ENCODE measurements around the gene LRRN1. TPM values are rescaled to one million over a fixed set of nuclear protein-coding genes. Genes with fewer than 3 reads are reported as not detected.

The LRRN1 gene
- total RNA-seq, 1 experiment from 2014 or later = 0.57 TPM

GRCh38 chr3:3847994-3848922 lies 49.0 kb downstream of the LRRN1 start:
- no peak overlapping the region for H3K4me3 ChIP-seq
- H3K9me3 ChIP-seq (ENCODE audit: insufficient read depth, low read depth) = no peaks in the 10 kb centered on the region
- H3K4me2 ChIP-seq = no peak overlapping the region
- H3K27ac ChIP-seq = no peak overlapping the region
- H3K79me2 ChIP-seq (ENCODE audit: low read depth) = no peaks in the 10 kb centered on the region
- intact Hi-C loops (cut with micrococcal nuclease; ENCODE audit: unreplicated experiment) = no loop called here
- POLR2A ChIA-PET (ENCODE audit: unreplicated experiment) = no interaction called here
- no peak for DNase-seq
- no peaks in the 10 kb centered on the region for H3K36me3 ChIP-seq (ENCODE audit: low read depth)
- H3K27me3 ChIP-seq (ENCODE audit: insufficient read depth, low read depth) = peaks cover 4% of the 10 kb centered on the region
- CTCF ChIA-PET = no interaction called here
- H4K20me1 ChIP-seq (ENCODE audit: insufficient read depth) = no peaks in the 10 kb centered on the region
- H2AFZ ChIP-seq = no peak overlapping the region
- no peaks in the 10 kb centered on the region for H3K4me1 ChIP-seq (replicated peaks; ENCODE audit: insufficient read depth)
- BruUV-seq (replicated peaks) = no TSS peak
- H3F3A ChIP-seq (ENCODE audit: insufficient read depth, low read depth) = no peaks in the 10 kb centered on the region
- TF ChIP-seq EZH2 (IDR thresholded peaks at IDR 0.05; ENCODE audit: low read depth) (no peak), CTCF (conservative IDR thresholded peaks at IDR 0.05) (no peak)
- H3K9me2 ChIP-seq (ENCODE audit: insufficient read depth) = no peaks in the 10 kb centered on the region

- CTCF ChIA-PET = no interaction called here
- H3K36me3 ChIP-seq (ENCODE audit: low read depth) = no peaks in the 10 kb centered on the region
- TF ChIP-seq CTCF (conservative IDR thresholded peaks at IDR 0.05) (no peak), EZH2 (IDR thresholded peaks at IDR 0.05; ENCODE audit: low read depth) (no peak)
- H3K9me2 ChIP-seq (ENCODE audit: insufficient read depth) = no peaks in the 10 kb centered on the region
- no peaks in the 10 kb centered on the region for H4K20me1 ChIP-seq (ENCODE audit: insufficient read depth)
- H3F3A ChIP-seq (ENCODE audit: insufficient read depth, low read depth) = no peaks in the 10 kb centered on the region
- no peaks in the 10 kb centered on the region for H3K9me3 ChIP-seq (ENCODE audit: insufficient read depth, low read depth)
- intact Hi-C loops (cut with micrococcal nuclease; ENCODE audit: unreplicated experiment) = no loop called here
- no peak overlapping the region for H2AFZ ChIP-seq
- H3K4me1 ChIP-seq (replicated peaks; ENCODE audit: insufficient read depth) = no peaks in the 10 kb centered on the region
- no peaks in the 10 kb centered on the region for H3K79me2 ChIP-seq (ENCODE audit: low read depth)
- H3K27ac ChIP-seq = no peak overlapping the region
- H3K4me3 ChIP-seq = no peak overlapping the region
- BruUV-seq (replicated peaks) = no TSS peak
- DNase-seq = no peak
- no peak overlapping the region for H3K4me2 ChIP-seq
- POLR2A ChIA-PET (ENCODE audit: unreplicated experiment) = no interaction called here
- peaks cover 4% of the 10 kb centered on the region for H3K27me3 ChIP-seq (ENCODE audit: insufficient read depth, low read depth)
Measured at GRCh38 chr3:3848923-3849275, 49.7 kb downstream of the LRRN1 start.

- no peak overlapping the region for H3K4me3 ChIP-seq
- DNase-seq = no peak
- no peaks in the 10 kb centered on the region for H3K9me2 ChIP-seq (ENCODE audit: insufficient read depth)
- ChIA-PET POLR2A (ENCODE audit: unreplicated experiment) (no interaction called here), CTCF (no interaction called here)
- H3K9me3 ChIP-seq (ENCODE audit: insufficient read depth, low read depth) = no peaks in the 10 kb centered on the region
- TF ChIP-seq EZH2 (IDR thresholded peaks at IDR 0.05; ENCODE audit: low read depth) (no peak), CTCF (conservative IDR thresholded peaks at IDR 0.05) (no peak)
- H3K79me2 ChIP-seq (ENCODE audit: low read depth) = no peaks in the 10 kb centered on the region
- H4K20me1 ChIP-seq (ENCODE audit: insufficient read depth) = no peaks in the 10 kb centered on the region
- H3K27me3 ChIP-seq (ENCODE audit: insufficient read depth, low read depth) = peaks cover 4% of the 10 kb centered on the region
- intact Hi-C loops (cut with micrococcal nuclease; ENCODE audit: unreplicated experiment) = no loop called here
- H3K36me3 ChIP-seq (ENCODE audit: low read depth) = no peaks in the 10 kb centered on the region
- H3F3A ChIP-seq (ENCODE audit: insufficient read depth, low read depth) = no peaks in the 10 kb centered on the region
- no peak overlapping the region for H3K27ac ChIP-seq
- no peak overlapping the region for H3K4me2 ChIP-seq
- no peak overlapping the region for H2AFZ ChIP-seq
- no peaks in the 10 kb centered on the region for H3K4me1 ChIP-seq (replicated peaks; ENCODE audit: insufficient read depth)
- no TSS peak for BruUV-seq (replicated peaks)
Measured at GRCh38 chr3:3851621-3852323, 52.5 kb downstream of the LRRN1 start.

Data from PC-9 (cell line).